HG03469 (cell line): ENCODE data around the gene ADCY6.

Experiments
- ATAC-seq: cut with Tn5 transposase; IDR thresholded peaks from one replicate; pipeline ENCODE4 v1.9.1; 2021; ENCODE audit warnings: mild to moderate bottlenecking, moderate library complexity, moderate number of reproducible peaks; ENCODE audit not compliant: unreplicated experiment

ADCY6 gene

DNA sequence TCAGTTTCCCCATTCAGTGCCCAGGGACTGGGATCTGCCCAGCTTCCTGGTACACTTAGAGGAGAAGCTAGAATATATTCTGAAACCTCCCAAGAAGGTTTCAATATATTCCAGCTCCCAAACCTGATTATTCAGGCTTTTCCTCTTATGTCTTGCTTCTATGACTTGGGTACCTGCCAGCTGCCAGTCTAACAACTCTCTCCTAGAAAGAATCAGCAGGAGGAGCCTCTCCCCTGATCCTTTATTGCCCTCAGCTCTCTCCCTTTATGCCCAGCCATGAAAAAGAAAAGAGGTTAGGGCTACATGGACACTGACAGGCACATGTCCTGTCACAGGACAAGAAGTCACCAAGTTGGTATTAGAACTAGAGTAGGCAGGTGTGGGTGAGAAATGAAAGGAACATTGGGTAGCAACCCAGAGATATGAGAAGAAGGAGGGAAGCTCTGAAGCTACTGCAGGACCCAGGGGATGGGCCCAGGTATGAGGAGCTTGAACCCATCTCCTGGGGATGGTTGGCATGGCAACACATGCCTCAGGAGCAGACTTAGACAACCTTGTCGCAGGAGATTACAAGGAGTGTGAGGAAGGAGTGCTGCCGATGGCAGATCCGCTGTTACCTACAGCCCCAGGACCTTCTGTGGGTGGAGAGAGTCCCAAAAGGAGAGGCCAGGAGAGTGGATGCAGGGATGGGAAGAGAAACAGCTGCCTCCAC, 27.4 kb upstream of the ADCY6 start:
- no peak for ATAC-seq

DNA sequence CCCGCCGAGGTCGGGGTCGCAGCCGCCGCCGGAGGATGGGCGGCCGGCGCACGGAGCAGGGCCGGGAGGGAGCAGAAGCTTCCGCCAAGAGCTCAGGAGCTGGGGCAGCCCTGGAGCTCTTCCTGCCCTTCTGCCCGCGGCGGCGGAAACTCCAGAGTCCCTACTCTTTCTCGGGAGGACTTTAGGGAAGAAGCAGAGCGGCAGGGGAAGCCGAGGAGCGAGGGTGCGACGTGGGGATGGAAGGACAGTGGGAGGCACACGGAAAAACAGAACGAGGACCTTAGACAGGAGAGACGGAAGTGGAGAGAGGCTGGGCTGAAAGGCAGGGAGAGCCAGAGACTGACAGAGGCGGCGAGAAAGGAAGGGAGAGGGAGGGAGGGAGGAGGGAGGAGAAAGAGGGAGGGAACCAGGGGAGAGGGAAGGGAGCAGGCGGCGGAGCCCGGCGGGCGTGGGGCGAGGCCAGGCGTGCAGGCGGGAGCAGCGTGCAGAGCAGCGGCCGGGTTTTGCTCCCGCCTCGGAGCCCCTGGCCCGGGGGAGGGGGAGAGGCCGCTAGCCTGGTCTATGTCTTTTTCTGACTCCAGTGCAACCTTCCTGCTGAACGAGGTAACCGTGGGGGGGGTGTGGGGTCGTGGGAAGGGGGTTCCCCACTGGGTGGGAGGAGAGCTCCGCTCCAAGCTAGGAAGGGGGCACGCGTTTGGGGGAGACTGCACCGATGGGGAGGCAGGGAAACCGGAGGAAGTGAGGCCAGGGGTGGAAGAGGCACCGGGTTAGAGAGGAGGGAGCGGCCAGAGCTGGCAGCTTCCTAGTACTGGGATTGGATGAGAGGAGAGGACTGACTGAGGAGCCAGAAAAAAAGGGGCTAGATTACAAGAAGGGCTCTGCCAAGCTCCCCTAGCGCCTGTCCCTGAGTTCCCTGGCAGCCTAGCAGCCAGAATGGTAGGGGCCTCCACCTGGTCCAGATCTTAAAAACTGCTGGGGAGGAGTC, 26.5 kb upstream of the ADCY6 start:
- ATAC-seq, result no peak

DNA sequence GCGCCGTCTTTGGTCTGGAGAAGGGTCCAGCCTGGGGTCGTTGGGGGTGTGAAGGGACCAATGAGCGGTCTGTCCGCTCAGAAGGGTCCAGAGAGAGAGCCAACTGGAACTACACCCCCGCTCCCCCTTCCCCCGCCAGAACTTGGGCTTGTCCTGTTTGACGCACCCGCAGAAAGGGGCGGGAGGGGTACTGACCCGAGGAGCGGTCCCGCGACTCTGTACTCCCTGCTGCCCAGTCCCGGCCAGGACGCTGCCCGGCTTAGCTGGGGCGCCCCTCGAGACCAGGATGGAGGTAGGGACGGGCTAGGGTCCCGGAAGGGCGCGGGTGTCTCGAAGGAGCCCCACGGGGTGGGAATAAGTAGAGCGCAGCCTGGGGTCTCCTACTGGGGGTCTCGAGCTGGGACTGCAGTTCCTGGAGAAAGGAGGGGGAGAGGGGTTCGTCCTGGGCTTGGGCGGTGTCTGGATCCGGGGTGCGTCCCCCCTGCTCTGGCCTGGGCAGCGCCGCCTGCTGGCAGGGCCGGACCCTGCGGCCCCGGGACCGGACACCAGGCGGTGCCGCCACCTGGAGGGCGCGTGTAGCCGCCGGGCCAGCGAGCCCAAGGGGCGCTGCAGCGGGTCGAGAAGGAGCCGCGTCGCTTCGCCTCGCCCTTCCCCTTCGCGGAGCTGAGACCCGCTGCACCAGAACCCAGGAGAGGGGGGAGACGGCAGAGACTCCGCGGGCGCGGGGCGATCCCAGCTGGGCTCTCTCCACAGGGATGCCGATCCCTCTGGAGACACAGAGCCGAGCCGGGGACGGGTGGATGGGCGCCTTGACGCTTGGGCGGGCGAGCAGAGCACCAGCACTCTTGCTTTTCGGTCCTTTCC, 25.6 kb upstream of the ADCY6 start:
- peak; percentile 67 for ATAC-seq

DNA sequence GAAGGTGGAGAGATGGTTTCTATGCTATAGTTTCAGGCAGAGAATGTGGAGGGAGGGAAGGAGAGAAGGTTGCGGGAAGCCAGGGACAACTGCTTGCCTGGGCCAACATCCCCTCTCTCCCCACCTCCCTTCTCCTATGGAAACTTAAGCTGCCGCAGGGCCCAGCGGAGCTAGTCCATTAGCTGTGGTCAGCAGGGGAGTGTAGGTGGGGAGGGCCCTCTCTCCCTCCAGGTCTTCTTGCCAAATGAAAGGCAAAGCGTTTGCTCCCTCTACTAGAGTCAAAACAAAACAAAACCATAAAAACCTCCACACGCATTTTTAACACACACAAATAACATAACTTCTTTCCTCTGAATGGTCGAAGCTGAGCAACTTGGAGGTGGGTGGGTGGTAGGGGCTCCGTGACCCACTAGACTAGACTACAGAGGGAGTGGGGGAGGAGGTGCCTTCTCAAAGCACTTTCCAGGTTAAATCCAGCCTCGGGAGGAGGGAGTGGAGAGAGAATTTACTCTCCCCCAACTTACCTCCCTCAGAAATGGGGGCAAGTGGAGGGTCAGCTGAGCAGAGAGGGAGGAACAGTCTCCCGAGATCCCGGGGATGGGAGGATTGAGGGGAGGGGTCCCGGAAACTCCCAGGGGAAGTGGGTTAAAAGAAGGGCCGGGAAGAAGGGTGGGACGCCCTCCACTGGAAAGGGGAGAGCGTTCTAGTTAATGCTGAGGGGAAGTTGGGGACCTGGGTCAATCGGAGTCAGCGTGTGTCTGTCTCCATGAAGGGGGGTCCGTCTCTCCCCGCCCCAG, 24.8 kb upstream of the ADCY6 start:
- ATAC-seq, result no peak

DNA sequence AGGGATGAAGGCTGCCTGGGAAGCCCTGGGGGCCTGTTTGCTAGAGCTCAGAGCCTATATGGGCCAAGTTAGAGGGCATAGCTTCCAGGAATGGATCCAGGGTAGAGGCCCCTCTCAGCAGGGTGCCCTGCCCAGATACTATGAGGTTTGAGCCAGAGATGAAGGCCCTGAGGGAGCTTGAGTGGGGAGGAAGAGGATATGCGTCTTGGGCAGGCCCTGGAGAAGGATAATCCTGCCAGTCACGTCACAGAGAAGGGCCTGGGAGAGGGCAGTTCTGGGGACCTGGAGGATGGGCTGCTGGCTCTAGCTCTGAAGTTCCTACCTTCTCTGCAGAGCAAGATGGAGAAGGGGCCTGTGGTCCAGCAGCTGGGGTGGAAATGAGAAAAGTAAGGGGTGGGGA, 23.5 kb upstream of the ADCY6 start:
- no peak for ATAC-seq

DNA sequence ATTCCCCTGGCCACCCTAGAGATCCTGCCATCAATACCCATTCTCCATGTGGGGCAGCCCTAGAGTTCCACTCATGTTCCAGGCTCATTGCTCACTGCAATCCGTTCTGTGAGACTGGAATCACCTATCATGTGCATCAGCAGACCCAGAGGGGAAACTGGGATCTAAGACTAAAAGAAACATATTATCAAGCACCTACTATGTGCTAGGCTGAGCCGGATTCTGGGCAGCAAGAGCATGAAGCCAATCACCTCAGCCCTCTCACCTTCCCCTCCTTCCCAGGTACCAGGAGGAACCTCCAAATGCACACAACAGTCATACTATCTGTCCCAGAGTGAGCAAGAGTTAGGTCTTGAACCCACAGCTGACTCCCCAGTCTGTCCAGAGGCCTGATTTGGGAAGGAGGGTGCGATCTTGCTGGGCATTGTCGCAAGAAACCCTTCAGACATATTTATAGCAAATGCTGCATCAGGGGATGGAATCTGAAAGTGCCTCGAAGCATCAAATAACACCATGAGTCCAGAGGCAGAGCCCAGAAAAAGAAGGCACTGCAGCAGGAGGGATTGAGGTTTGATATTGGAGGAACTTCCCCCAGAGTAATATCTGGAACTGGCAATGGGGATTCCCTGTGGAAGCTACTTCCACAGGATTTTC, 22.7 kb upstream of the ADCY6 start:
- no peak for ATAC-seq

DNA sequence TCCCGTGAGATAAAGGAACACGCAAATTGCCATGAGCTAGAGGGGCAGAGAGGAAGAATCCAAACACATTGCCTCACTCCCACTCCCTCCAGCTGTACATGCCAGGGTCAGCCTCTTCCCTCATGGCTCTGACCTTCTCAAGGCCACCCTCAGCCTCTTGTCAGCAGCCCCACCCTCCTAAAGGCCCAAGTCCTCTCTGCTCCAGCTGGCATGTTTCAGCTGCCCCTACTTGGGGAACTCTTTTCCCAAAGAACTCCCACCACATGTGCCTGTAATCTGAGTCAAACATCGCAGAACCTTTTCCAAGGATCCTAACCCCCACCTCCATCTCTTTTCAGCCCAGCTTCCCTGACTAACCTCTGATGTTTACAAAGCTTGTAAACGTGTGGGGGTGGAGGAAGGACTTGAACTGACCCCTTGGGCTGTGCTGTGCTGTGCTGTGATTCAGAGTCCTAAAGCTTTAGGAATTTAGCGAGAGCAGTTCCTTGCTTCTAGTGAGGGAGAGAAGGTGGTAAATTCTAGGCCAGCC, 22.1 kb upstream of the ADCY6 start:
- ATAC-seq, result no peak

DNA sequence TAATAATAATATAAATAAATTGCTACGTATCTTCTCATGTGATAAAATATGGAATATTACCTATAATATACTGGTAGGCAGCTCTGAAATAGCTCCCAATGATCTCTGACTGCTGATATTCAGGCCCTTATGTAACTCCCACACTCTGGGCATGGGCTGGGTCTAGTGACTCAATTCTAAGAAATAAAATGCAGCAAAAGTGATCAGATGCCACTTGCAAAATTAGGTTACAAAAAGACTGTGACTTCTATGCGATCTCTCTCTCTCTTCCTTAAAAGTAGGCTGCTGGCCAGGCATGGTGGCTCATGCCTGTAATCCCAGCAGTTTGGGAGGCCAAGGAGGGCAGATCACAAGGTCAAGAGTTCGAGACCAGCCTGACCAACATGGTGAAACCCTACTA, 19.1 kb upstream of the ADCY6 start:
- no peak for ATAC-seq

DNA sequence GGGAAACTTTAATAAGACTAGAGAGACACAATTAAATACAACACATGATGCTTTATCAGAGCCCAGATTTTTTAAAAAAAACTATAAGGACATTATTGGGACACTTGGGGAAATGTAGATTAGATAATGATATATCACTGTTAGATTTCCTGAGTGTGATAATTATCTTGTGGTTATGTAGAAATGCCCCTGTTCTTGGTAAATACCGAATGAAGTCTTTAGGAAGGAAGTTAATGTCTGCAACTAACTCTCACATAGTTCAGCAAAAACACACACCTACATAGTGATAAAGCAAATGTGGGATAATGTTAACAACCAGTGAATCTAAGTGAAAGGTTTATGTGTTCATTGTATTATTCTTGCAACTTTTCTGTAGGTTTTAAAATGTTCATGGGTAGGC, 14.8 kb upstream of the ADCY6 start:
- ATAC-seq, result no peak

DNA sequence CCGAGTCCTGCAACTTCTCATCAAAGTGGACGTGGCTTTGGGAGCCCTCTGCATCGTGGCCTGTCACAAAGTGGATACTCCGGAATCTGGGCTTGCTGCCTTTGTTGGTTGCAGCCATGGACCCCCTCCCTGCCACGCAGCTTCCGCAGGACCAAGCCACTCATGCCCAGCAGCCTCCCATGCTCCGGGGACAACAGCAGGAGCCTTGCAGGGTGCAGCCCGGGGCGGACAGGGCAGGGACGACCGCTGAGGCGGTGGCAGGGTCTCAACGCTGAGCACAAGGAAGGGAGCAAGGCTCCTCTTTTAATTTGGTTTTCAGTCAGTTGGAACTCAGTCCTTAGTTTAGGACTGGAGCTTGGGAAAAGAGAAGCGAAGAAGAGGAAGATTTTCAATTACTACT, 12.1 kb upstream of the ADCY6 start:
- no peak for ATAC-seq

DNA sequence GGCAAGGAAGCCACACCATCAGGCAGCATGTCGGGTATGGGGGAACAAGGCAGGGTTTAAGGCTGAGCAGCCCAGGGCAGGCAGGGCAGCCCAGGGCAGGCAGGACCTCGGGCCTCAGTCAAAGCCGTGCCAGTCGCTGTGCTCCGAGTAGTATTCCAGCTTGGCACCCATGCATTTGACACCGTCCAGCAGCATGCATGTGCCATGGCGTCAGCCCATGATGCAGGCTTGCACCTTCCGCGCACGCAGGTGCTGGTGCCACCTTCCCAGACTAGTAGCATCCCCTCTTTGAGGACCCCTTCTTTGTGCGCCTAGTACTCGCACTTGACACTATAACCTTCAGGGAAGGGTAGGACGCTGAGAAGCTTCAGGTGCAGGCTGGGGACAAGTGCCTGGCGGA, 11.6 kb upstream of the ADCY6 start:
- no peak for ATAC-seq

DNA sequence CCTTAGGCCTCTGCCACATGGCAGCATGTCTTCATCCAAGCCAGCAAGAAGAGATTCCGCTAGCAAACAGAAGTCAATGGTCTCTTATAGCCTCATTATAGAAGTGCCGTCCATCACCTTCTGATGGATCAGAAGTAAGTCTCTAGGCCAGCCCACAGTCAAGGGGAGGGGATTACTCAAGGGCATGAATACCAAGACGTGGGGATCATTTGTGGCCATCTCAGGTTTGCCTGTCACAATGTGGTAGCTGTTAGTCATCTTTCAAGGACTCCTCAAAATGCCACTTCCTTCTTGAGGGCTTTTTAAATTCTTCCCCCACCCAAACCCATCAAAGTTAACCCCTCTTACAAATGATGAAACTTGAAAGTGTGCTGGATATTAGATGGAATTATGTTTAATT, 8.1 kb upstream of the ADCY6 start:
- no peak for ATAC-seq

DNA sequence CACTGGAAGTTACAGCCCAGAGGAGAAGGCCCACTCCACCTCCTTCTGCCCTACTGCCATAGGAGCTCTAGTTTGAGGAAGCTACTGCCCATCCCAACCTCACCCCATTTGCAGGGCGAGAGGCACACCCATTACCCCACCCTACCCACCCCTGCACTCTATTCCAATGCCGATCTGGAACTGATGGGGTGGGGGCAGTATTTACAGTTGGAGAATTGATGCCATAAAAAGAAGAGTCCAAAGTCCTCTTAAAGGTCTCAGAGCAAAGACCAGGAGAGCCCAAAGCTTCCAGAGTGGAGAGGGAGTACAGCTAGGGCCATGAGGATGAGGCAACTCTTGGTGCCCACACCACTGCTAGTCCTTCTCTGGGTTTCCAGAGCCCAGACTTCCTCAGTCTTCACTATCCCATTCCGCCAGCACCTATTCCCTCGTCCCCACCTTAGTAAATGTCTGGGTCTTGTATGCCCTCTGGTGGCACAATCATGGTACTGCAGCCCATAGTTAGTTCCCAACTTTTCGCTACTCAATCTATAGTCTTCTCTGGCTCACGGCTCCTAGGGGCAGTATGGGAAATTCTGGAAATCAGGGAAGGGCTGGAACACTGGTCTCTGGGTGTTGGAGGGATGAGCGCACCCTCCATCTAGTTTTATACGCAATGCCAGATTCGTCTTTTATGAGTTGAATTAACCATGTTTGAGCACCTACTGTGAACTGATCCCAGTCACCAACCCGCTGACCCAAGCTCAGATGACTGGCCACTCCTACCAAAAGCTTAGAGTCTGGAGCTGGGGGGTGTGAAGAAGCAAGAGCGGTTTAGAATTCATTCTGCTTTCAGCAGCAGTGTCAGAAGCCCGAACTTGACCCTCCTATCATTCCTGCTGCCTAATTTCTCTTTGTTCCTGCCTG, 6.9 kb upstream of the ADCY6 start:
- ATAC-seq, result no peak

DNA sequence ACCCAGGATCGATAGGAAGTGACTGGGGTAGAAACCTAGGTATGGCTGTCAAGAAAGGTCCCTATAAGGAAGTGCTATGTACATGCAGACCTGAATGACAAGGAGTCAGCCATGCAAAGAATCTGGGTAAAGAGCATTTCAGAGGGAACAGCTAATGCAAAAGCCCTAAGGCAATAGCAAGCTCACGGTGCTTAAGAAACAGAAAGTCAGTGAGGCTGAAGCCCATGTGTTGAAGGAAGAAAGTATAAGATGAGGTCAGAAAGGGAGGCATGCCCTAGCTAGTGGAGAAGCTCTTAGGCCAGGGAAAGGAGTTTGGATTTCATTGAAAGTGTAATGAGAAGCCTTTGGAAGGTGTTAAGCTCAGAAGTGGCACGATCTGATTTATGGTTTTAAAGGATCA, 6.0 kb upstream of the ADCY6 start:
- ATAC-seq, result no peak

DNA sequence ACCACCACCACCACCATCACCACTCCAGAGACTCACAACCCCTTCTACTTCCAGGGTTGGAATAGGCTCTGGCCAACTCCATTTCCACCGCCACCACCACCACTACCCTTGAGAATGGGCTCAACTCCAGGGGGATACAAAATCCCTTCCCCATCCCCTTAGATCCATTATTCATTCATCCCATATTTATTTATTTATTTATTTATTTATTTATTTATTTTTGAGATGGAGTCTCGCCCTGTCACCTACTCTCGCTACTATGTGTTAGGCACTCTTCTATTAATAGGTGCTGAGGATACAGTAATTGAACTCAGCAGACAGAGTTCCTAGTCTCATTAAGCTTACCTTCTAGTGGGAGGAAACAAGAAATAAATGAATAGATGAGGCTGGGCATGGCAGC, 4.8 kb upstream of the ADCY6 start:
- ATAC-seq, result no peak

DNA sequence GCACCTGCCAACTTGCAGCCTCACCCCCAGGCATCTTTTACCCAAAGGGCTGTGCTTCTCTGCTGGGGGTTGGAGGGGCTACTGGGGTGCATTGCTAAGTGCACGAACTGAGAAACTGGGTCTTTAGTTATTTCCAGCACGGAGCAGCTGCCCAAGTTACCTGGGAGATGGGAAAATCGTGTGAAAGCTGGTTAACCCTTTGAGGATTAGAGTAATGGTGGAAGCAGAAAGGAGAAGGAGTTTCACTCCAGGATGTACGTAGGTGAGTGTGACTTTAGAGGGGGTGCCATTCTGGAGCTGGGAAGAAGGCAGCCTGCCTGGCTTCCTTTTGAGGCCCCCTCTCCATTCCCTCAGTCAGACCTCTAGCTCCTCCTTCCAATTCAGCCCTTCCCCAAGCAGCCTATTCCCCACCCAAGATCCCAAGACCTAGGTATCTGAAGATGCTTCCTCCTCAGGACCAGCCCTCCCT, 1.0 kb upstream of the ADCY6 start:
- ATAC-seq, result no peak

DNA sequence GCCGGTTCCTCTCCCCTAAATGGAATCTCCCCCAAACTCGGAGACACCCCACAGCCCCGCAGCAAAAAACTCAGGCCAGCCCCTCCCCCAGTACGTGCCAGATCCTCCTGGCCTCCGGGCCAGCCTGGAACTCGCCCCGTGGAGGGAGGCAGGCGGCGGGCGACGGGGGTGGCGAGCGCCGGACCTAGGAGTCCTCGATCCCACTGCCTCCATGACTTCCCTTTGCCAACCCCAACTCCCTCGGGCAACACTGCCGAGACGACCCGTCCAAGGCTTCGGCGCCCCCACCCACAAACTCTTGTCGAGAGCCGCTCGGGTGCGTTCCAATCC, 400 bp downstream of the ADCY6 start:
- no peak for ATAC-seq

DNA sequence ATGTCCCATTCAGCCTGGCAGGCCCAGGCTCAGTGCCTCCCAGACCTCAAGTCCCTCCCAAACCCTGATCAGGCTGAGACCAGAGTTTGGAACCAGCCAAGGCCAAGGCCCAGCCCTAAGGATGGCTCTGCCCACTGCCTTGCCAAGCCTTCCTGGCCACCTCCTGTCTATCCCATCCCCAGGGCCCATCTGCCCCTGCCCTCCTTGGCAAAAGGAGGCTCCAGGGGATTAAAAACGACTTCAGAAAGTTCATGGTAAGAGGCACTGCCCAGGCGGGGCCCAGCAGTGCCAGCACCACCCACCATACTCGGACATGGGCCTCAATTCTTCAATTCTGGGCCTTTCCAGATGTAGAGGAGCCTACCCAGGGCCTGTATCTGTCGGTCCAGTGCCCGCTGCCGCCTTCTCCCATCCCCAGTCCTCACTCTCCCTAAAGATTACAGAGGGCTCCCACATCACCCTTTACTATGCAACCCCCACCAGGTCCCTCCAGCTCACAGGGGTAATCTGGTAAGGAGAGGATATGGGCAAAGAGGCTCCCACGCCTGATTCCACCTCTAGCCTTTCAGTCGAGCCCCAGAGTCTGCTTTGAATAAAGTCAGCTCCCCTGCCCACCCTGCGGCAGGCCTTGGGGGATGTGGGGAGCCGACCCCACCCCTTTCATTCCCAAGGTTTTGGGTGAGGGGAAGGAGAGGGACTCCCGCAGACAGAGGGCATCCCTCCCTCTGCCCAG, 932 bp downstream of the ADCY6 start:
- no peak for ATAC-seq
